CD14-positive monocyte (primary cell): ENCODE data around the gene TNN. TPM values are rescaled to one million over a fixed set of nuclear protein-coding genes. Genes with fewer than 3 reads are reported as not detected.

Experiments
- DNase-seq, 3 donors: peaks; one replicate each; pipeline ENCODE4 v3.0.0-alpha.2; 2011 to 2022
- H2AFZ ChIP-seq: 2 replicates; pipeline ENCODE4 v1.6.0; 2012; ENCODE audit warnings: mild to moderate bottlenecking, low read depth, low read length, inconsistent platforms; ENCODE audit not compliant: insufficient read depth, poor library complexity, severe bottlenecking
- H3K27ac ChIP-seq, 2 donors: 1 replicate in 1 of 2; 2 replicates in 1 of 2; pipeline ENCODE4 v1.5.1; 2012 to 2013; ENCODE audit warnings: low read length in 2 of 2, control low read depth in 1 of 2, inconsistent platforms in 1 of 2, low read depth in 1 of 2, mild to moderate bottlenecking in 1 of 2
- H3K27me3 ChIP-seq, 2 donors: one replicate each; pipeline versions ENCODE4 v1.6.0 to v1.6.1; 2011 to 2013; ENCODE audit warnings: low read length in 2 of 2; ENCODE audit not compliant: control insufficient read depth in 2 of 2, insufficient read depth in 2 of 2
- H3K36me3 ChIP-seq, 2 donors: replicated peaks in 1 of 2; 1 replicate in 1 of 2; 2 replicates in 1 of 2; pipeline versions ENCODE4 v1.5.1 to v1.6.1; 2012 to 2013; ENCODE audit warnings: low read length in 2 of 2, control low read depth in 1 of 2, inconsistent platforms in 1 of 2, mild to moderate bottlenecking in 1 of 2; ENCODE audit not compliant: insufficient read depth in 2 of 2, control insufficient read depth in 1 of 2
- H3K4me1 ChIP-seq, 2 donors: 1 replicate in 1 of 2; 2 replicates in 1 of 2; pipeline versions ENCODE4 v1.5.1 to v1.6.1; 2012 to 2013; ENCODE audit warnings: low read length in 2 of 2, control low read depth in 1 of 2, inconsistent platforms in 1 of 2, mild to moderate bottlenecking in 1 of 2, moderate library complexity in 1 of 2; ENCODE audit not compliant: insufficient read depth in 2 of 2, control insufficient read depth in 1 of 2
- H3K4me2 ChIP-seq: replicated peaks from 2 replicates; pipeline ENCODE3; 2012; ENCODE audit warnings: low read length, moderate library complexity, mild to moderate bottlenecking; ENCODE audit not compliant: poor library complexity, severe bottlenecking; ENCODE audit errors: extremely low read depth
- H3K4me3 ChIP-seq, 3 experiments: fragments of 200-600 bp in 1 of 3; sonication (generic) in 1 of 3; replicated peaks in 1 of 3; 1 replicate in 2 of 3; 2 replicates in 1 of 3; pipeline ENCODE4 v1.5.1; 2011 to 2013; ENCODE audit warnings: low read length in 3 of 3, mild to moderate bottlenecking in 3 of 3, control low read depth in 2 of 3, low read depth in 2 of 3, inconsistent platforms in 1 of 3, moderate library complexity in 1 of 3
- H3K79me2 ChIP-seq: 2 replicates; pipeline ENCODE4 v1.6.0; 2012; ENCODE audit warnings: mild to moderate bottlenecking, control low read depth, inconsistent platforms, low read length, moderate library complexity; ENCODE audit not compliant: insufficient read depth
- H3K9ac ChIP-seq: 2 replicates; pipeline ENCODE4 v1.6.0; 2017; ENCODE audit warnings: low read length, mild to moderate bottlenecking; ENCODE audit not compliant: insufficient read depth, poor library complexity, severe bottlenecking
- H3K9me3 ChIP-seq, 2 donors: replicated peaks in 1 of 2; 1 replicate in 1 of 2; 2 replicates in 1 of 2; pipeline versions ENCODE4 v1.5.1 to v1.6.1; 2012 to 2013; ENCODE audit warnings: low read length in 2 of 2, control low read depth in 1 of 2; ENCODE audit not compliant: control insufficient read depth in 1 of 2, insufficient read depth in 1 of 2
- H4K20me1 ChIP-seq: 2 replicates; pipeline ENCODE4 v1.6.0; 2012; ENCODE audit warnings: mild to moderate bottlenecking, low read length, control low read depth, moderate library complexity; ENCODE audit not compliant: insufficient read depth
- H3K27ac Mint-ChIP-seq, 7 donors: one replicate each; pipeline ENCODE4 v1.8.0; 2020; ENCODE audit warnings: mild to moderate bottlenecking in 7 of 7, mixed read lengths in 7 of 7, moderate library complexity in 6 of 7, inconsistent platforms in 2 of 7
- H3K27me3 Mint-ChIP-seq, 3 donors: one replicate each; pipeline ENCODE4 v1.8.0; 2021 to 2022; ENCODE audit warnings: low read depth in 3 of 3, mild to moderate bottlenecking in 3 of 3, mixed read lengths in 3 of 3, moderate library complexity in 3 of 3, inconsistent platforms in 1 of 3
- H3K36me3 Mint-ChIP-seq, 2 donors: one replicate each; pipeline ENCODE4 v1.8.0; 2020; ENCODE audit warnings: mixed read lengths in 2 of 2, inconsistent platforms in 1 of 2, mild to moderate bottlenecking in 1 of 2
- H3K4me1 Mint-ChIP-seq: one replicate; pipeline ENCODE4 v1.8.0; 2020; ENCODE audit warnings: mild to moderate bottlenecking, mixed read lengths
- H3K4me3 Mint-ChIP-seq, 2 donors: one replicate each; pipeline ENCODE4 v1.8.0; 2020; ENCODE audit warnings: mild to moderate bottlenecking in 2 of 2, mixed read lengths in 2 of 2, moderate library complexity in 1 of 2
- H3K9me3 Mint-ChIP-seq, 7 donors: one replicate each; pipeline ENCODE4 v1.8.0; 2020 to 2022; ENCODE audit warnings: mixed read lengths in 7 of 7, mild to moderate bottlenecking in 6 of 7, moderate library complexity in 6 of 7, inconsistent platforms in 2 of 7
- CTCF ChIP-seq: fragments of 200-600 bp; IDR thresholded peaks from one replicate; pipeline ENCODE4 v1.8.0; 2022; ENCODE audit warnings: antibody characterized with exemption, mild to moderate bottlenecking
- WGBS: methylation state at CpG from one replicate; pipeline ENCODE4 v1.1.5; 2013; ENCODE audit warnings: missing lambda C conversion rate; ENCODE audit not compliant: insufficient coverage; 5-methylcytosine and 5-hydroxymethylcytosine counted together
- intact Hi-C, 2 donors: fragments of 100-400 bp; cut with micrococcal nuclease; formaldehyde crosslinking; loops; one replicate each; pipeline versions ENCODE4 v1.15.0 to v1.15.1; 2023
- polyA plus RNA-seq, 3 donors: library from polyadenylated mRNA; depleted of rRNA in 1 of 3; unstranded in 2 of 3; stranded (reverse) in 1 of 3; fragments of 300-500 nt in 2 of 3; fragments of >200 nt in 1 of 3; fragmentation: Illumina TruSeq in 2 of 3; gene quantifications; 1 replicate in 2 of 3; 2 replicates in 1 of 3; pipeline ENCODE4 v1.2.3, GENCODE V29; 2012 to 2021

The TNN gene
- polyA plus RNA-seq, 3 donors, result not detected

- WGBS, result no CpG with 5 or more reads among the region's 1 CpG
- H3K4me1 Mint-ChIP-seq, result no peaks in the 10 kb centered on the region
- H3K4me1 ChIP-seq, result no peaks in the 10 kb centered on the region
These were observed 69.7 kb downstream of the TNN start for GRCh38 chr1:175137369-175137768.

GRCh38 chr1:175138579-175138978 lies 70.9 kb downstream of the TNN start:
- Histone ChIP-seq H3K4me2 (no peak overlapping the region), H3K4me1 (no peaks in the 10 kb centered on the region), H3K79me2 (no peaks in the 10 kb centered on the region), H3K27ac (no peak overlapping the region), H4K20me1 (no peaks in the 10 kb centered on the region), H3K27me3 (no peaks in the 10 kb centered on the region), H3K9ac (no peak overlapping the region), H3K9me3 (no peaks in the 10 kb centered on the region), H3K36me3 (no peaks in the 10 kb centered on the region), H2AFZ (no peak overlapping the region), H3K4me3 (no peak overlapping the region)
- 100% methylated on average over 1 of the region's 2 CpGs for WGBS
- intact Hi-C loops, result no loop called here
- Mint-ChIP-seq H3K4me1 (no peaks in the 10 kb centered on the region), H3K27me3 (peaks cover 1 to 4% (median 3%) of the 10 kb centered on the region in 3 donors), H3K36me3 (no peaks in the 10 kb centered on the region), H3K27ac (no peak overlapping the region), H3K9me3 (no peaks in the 10 kb centered on the region), H3K4me3 (no peak overlapping the region)
- no peak for TF ChIP-seq CTCF
- DNase-seq, result no peak

More at GRCh38 chr1:175137369-175137768, 69.7 kb downstream of the TNN start:
- Mint-ChIP-seq H3K27ac (no peak overlapping the region), H3K9me3 (no peaks in the 10 kb centered on the region), H3K27me3 (peaks cover 1 to 4% (median 2%) of the 10 kb centered on the region in 3 donors), H3K36me3 (no peaks in the 10 kb centered on the region), H3K4me3 (no peak overlapping the region)
- Histone ChIP-seq H3K27me3 (no peaks in the 10 kb centered on the region), H3K9me3 (no peaks in the 10 kb centered on the region), H3K4me3 (no peak overlapping the region), H2AFZ (no peak overlapping the region), H3K79me2 (no peaks in the 10 kb centered on the region), H3K27ac (no peak overlapping the region), H4K20me1 (no peaks in the 10 kb centered on the region), H3K9ac (no peak overlapping the region), H3K4me2 (no peak overlapping the region), H3K36me3 (no peaks in the 10 kb centered on the region)
- DNase-seq, result no peak
- TF ChIP-seq CTCF, result no peak
- intact Hi-C loops, result no loop called here
